GM19025 (cell line): ENCODE measurements around the gene PARS2.

ENCODE experiments used
- ATAC-seq: cut with Tn5 transposase; IDR thresholded peaks from one replicate; pipeline ENCODE4 v1.9.1; 2021; ENCODE audit warnings: mild to moderate bottlenecking, low read depth, moderate library complexity; ENCODE audit not compliant: unreplicated experiment

Gene PARS2

GRCh38 chr1:54800041-54800898, 35.9 kb upstream of the PARS2 start:
- no peak for ATAC-seq

- ATAC-seq = peak; percentile 44
Measured at GRCh38 chr1:54798769-54799641, 34.7 kb upstream of the PARS2 start.

- no peak for ATAC-seq
Measured at GRCh38 chr1:54798206-54798605, 33.9 kb upstream of the PARS2 start.

GRCh38 chr1:54796902-54797301, 32.6 kb upstream of the PARS2 start:
- no peak for ATAC-seq

GRCh38 chr1:54795841-54796468, 31.6 kb upstream of the PARS2 start:
- ATAC-seq = no peak

- no peak for ATAC-seq
Measured at GRCh38 chr1:54795356-54795665, 31.0 kb upstream of the PARS2 start.

- no peak for ATAC-seq
Measured at GRCh38 chr1:54794451-54795355, 30.4 kb upstream of the PARS2 start.

- no peak for ATAC-seq
Measured at GRCh38 chr1:54792686-54793282, 28.5 kb upstream of the PARS2 start.

- ATAC-seq = no peak
Measured at GRCh38 chr1:54791880-54792522, 27.7 kb upstream of the PARS2 start.

- no peak for ATAC-seq
Measured at GRCh38 chr1:54788459-54788858, 24.1 kb upstream of the PARS2 start.

- no peak for ATAC-seq
Measured at GRCh38 chr1:54787604-54788003, 23.3 kb upstream of the PARS2 start.

- ATAC-seq = no peak
Measured at GRCh38 chr1:54786778-54787177, 22.5 kb upstream of the PARS2 start.

GRCh38 chr1:54784066-54784465, 19.7 kb upstream of the PARS2 start:
- no peak for ATAC-seq

GRCh38 chr1:54782588-54782987, 18.3 kb upstream of the PARS2 start:
- no peak for ATAC-seq

- ATAC-seq = no peak
Measured at GRCh38 chr1:54782156-54782555, 17.8 kb upstream of the PARS2 start.

GRCh38 chr1:54781023-54781723, 16.9 kb upstream of the PARS2 start:
- ATAC-seq = no peak

GRCh38 chr1:54777431-54777830, 13.1 kb upstream of the PARS2 start:
- ATAC-seq = no peak

GRCh38 chr1:54777011-54777410, 12.7 kb upstream of the PARS2 start:
- no peak for ATAC-seq
